ENCODE measurements around the gene PAOX. TPM values are rescaled to one million over a fixed set of nuclear protein-coding genes. Genes with fewer than 3 reads are reported as not detected.
"Not testable (repeated sequence)": the region's sequence is repeated elsewhere in the genome, so short reads cannot be mapped to it uniquely, and the experiment has no call there.

The PAOX gene
- total RNA-seq, 1 donor from 2014 or later = 3.1 TPM

DNA sequence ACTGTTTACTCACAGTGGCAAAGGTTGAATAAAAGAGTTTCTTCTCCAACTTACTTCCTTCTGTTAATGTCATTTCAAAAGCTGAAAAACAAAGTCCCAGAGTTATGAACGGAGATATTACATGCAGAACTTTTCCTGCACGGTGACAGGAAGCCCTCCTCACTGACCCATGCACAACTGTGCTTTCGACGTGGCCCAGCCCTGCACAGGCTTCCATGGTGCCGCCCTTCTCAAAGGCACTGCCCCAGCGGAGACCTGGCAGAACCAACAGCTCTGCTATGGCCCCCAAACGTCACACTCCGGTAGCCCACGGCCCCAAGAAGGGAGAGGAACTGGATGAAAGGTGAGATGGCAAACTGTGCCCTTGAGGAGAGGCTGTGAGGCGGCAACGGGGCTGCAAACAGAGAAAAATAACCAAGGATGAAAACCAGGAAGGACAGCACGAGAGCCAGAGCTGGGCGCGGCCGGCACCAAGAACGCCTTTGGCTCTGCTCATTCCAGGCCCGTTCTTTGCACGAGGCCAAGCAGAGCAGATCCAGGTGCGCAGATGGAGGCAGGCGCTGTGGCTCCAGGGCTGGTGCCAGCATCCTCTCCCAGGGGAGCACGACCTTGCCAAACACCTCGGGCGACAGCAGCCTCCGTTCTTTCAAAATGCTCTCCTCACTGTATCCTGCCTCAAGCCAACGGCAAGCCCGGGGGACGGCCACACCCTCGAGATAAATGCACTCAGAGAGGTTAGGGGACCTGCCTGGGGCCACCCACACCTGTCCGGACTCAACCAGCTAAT is 14.2 kb upstream of the PAOX start:
- no peak for DNase-seq (ENCODE audit: low read depth in 2 of 2)

DNA sequence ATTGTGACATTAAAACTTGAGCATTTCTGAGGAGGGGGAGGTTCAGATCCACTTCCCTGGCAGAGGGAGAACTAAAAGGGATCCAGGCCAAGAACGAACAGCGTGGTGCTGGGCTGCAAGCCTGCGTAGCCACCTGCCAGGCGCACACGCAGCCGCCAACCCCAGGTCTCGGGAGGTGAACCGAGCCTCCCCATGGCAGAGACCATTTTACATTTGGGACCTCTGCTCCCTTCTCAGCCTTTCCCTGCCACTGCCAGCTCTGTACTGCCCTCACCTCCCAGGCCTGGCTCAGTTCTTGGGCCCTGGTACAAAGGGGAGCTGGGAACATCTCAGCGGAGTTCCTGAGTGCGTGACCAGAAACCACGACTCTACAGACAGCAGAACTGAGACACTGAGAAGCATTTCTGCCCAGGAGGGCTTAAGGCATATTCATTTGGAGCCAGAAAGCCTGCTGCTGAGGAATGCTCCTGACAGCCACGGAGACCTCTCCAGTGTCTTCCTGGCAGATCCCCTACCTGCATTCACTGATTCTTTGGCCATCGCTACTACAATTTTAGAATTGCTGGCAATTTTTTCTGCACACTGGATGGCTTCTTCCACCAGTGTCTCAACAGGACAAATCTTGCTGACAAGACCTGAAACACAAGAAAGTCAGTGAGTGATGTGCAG is 13.5 kb upstream of the PAOX start:
- DNase-seq (ENCODE audit: low read depth in 2 of 2) = no peak

DNA sequence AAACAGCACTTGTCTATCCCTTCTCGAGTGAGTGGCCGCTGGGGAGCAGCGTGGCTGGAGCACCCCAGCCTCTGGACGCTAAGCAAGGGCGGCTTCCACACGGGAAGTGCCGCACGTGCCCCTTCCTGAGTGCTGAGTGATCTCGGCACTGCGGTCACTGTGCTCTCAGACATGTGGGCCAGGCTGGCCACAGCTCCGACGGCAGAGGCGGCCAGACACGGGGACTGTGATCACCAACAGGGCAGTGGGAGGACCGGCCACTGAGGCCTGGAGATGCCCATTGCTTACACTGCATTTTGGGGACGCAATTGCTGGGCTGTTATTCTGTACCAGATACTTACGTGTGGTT is 13.0 kb upstream of the PAOX start:
- no peak for DNase-seq (ENCODE audit: low read depth in 2 of 2)

DNA sequence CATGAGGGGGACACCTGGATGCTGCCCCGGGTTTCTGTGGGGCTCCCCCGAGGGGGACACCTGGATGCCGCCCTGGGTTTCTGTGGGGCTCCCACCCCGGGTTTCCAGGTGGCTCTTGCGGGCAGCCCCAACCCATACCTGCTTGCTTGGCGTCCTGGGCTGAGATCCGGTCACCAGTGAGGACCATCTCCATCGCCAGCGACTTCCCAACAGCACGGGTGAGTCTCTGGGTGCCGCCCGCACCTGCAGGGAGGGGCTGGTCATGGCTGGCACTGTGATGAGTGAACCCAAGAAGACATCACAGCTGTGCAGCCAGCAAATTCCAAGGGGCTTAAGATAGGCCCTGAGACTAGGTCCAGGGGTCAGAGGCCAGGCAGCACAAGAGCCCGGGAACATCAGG is 12.3 kb upstream of the PAOX start:
- no peak for DNase-seq (ENCODE audit: low read depth in 2 of 2)

DNA sequence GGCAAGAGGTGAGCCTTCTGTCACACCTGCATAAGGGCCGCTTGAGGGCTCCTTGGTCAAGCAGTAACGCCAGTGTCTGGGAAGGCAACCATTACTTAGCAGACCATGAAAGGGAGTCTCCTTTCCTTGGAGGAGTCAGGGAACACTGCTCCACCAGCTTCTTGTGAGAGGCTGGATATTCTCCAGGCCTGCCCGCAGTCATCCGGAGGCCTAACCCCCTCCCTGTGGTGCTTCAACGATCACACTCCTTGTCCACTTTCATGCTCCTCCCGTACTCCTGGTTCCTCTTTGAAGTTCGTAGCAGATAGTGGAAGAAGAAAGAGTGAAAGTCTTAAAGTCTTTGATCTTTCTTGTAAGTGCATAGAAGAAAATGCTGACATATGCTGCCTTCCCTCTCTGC is 11.6 kb upstream of the PAOX start:
- not testable (repeated sequence) for DNase-seq (ENCODE audit: low read depth in 2 of 2)

DNA sequence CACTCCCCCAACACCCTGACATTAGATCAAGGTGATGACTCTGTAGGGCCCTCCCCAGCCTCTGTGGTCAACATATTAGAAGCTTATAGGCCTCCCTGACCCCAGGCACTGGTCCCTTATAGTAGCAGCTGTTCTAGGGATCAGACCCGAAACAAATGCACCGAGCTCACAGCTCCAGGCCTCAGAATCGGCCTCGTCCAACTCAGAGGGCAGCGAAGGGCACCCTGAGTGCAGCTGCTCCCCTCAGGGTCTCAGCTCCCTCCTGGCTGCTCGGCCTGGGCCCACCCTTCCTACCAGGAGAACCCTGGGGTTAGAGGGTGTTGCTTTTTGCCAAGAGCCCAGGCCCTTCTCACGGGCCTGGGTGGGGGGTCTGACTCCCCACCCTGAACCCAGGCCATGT is 10.9 kb upstream of the PAOX start:
- no peak for DNase-seq (ENCODE audit: low read depth in 2 of 2)

DNA sequence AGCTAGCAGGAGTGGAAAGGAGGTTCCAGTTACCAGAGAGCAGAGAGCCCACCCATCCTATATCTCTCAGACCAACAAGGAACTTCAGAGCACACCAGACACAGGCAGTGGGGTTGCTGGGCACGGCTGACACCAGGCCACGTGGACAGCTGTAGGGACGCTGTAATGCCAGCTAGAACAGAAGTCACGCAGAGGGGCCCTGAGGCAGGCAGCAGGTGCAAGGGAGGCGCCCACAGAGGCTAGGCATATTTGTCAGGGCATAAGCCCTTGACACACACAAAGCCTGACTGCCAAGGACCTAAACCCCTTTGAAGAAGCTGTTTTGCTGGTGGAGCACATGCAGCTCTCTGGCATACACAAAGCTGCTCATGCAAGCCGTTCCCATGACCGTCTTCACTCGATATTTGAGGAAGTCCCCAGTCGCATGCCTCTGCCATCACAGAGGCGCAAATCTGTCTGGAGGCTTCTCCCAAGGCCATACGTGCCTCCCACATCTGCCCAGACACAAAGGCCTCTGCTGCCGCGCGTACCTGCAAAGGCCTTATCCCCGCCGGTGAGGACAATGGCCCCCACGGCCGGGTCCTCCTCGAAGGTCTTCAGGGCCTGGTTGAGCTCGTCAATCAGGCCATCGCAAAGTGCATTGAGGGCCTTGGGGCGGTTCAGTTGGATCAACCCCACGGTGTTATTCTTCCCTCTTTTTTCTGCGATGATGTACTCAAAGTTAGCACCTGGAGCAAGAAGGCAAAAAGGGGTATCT is 8.9 kb upstream of the PAOX start:
- no peak for DNase-seq (ENCODE audit: low read depth in 2 of 2)

DNA sequence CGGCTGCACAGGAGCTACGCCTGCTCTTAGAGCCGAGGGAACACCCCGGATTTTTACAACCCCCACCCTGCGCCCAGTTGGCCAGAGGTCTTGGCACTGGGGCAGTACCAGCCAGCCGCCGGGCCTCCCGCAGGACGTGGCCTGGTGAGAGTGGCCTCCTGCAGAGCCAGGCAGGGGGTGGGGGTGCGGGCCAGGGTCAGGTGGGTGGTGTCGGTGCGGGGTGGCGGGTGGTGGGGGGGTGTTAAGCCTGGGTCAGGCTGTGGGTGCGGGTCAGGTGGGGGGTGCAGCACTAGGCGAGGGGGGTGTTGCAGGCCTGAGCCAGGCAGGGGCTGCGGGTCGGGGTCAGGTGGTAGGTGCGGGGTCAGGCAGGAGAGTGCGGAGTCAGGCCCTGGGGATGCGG is 6.6 kb upstream of the PAOX start:
- no peak for DNase-seq (ENCODE audit: low read depth in 2 of 2)

DNA sequence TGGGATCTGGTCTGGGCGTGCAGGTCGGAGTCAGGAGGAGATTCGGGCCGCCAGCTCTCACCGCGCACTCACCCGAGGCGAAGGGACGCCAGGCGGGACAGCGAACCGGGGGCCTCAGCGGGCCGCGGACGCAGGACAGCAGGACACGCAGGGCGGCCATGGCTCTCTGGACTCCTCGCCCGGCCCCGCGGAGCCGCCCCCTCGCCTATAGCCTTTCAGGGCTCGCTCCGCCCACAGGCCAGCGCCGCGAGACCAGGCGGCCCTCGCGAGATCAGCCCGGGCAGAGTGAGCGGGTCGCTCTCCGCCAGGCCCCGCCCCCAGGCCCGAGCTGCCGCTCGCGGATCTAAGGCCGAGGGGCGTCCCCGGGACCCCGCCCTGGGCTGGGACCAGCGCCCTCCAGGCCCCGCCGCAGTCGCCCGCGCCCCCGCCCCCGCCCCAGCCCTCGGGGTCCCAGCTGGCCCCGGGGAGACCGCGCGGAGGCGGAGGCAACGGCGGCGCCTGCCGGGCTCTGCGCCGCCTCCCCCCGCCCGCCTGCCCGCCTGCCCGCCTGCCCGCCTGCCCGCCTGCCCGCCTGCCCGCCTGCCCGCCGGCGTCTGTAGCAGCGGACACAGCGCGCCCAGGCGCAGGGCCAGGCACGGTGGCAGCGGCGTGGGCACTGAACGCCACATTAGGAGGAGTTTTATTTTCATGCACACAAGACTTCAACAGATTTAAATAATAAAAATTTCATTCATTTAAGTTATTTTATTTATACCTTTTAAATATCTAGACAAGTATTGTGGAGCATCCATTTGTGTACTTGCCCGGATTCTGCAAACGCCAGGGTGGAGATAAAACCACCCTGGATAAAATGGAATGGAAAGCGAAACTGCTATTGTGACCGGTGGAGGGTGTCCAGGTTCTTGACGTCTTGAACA is 5.6 kb upstream of the PAOX start, which contains the start of gene ECHS1:
Gene ECHS1 (minus strand): TSS at position 181 of the 917 bp plus-strand sequence. CDS start 21 bp downstream, at position 160.
- peak; percentile 80 to 95 for DNase-seq (ENCODE audit: low read depth in 2 of 2)

DNA sequence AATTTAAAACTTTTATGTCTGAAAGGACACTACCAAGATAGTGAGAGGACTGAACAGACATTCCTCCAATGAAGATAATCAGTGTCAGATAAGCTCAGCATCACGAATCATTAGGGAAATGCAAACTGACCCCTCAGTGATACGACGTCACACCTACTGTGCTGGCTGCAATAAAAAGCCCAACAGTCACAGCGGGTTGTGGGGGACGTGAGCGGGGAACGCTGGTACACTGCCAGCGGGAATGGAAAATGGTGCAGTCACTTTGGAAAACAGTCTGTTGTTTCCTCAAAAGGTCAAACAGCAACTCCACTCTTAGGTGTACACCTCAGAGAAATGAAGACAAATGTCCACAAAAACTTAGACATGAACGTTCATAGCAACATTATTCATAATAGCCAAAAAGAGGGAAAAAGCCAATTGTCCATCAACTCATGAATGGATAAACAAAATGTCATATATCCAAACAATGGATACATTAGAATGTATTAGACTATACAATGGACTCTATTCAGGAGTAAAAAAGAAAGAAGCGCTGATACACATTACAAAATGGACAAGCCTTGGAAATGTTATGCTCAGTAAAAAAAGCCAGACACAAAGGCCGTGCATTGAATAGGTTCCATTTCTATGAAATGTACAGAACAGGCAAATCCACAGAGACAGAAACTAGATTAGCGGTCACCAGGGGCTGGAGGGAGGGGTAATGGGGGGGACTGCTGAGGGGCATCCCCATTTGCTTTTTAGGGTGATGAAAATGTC is 3.5 kb upstream of the PAOX start:
- DNase-seq (ENCODE audit: low read depth in 2 of 2) = peak in 1 of 2 donors; percentile 75

DNA sequence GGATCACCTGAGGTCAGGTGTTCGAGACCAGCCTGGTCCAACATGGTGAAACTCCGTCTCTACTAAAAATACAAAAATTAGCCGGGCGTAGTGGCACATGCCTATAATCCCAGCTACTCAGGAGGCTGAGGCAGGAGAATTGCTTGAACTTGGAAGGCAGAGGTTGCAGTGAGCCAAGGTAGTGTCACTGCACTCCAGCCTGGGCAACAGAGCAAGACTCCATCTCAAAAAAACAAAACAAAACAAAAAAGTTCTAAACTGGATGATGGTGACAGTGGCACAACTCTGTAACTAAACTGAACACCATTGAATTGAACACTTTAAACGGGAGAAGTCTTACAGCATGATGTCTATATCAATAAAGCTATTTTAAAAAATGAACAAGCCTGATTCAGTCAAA is 2.9 kb upstream of the PAOX start:
- not testable (repeated sequence) for DNase-seq (ENCODE audit: low read depth in 2 of 2)

DNA sequence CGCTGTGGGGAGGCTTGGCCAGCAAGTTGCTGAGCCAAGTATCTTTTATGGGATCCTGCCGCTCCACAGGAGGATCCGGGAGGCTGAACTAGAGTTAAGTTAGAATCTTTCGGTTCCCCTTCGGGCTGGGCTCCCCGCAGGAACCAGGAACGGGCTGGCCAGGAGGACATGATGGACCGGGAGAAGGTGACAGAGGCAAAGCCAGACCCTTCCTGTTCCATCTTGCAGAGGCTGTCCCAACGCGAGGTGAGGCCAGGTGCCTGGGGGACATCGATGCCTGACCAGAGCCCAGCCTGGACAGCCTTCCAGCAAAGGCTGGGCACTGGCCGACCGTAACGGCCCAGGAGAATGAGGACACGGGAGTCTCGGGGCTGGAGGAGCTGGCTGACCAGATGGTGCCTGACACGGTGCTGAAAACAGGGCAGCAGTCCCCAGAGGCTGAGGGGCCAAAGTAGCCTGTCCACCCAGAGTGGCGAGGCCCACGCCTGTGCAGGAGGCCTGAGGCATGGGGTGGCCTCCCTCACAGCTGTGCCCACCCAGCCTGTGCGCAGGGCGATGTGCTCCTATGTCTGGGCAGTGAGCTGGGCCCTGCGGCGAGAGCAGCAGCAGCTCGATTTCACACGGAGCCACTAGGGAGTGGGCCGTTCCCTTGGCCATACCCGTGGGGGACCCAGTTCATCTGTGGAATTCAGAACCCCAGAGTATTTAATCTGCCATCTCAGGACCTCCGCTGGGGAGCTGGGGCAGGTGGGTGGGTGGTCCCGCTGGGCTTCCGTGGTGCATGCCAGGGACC is 1.8 kb upstream of the PAOX start:
- DNase-seq (ENCODE audit: low read depth in 2 of 2) = no peak

DNA sequence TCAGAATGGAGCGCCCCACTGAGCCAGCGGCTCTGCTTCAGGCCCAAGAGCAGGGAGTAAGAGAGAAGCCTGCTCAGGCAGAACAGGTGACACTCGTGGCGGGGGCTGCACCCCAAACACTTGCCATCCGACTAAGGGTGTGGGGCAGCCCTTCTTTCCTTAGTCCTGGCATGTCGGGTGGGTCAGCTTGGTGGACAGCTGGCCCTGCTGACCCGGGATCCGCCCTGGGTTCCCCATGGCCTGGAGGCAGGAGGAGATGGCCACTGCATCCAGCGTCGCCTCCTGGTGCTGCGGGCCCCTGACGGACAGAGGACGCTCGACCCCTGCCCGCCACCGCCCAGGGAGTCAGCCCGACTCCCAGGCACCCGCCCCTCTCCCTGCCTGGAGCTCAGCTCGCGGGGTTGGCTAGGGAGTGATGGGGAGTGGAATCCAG is 1.2 kb upstream of the PAOX start:
- DNase-seq (ENCODE audit: low read depth in 2 of 2) = no peak

DNA sequence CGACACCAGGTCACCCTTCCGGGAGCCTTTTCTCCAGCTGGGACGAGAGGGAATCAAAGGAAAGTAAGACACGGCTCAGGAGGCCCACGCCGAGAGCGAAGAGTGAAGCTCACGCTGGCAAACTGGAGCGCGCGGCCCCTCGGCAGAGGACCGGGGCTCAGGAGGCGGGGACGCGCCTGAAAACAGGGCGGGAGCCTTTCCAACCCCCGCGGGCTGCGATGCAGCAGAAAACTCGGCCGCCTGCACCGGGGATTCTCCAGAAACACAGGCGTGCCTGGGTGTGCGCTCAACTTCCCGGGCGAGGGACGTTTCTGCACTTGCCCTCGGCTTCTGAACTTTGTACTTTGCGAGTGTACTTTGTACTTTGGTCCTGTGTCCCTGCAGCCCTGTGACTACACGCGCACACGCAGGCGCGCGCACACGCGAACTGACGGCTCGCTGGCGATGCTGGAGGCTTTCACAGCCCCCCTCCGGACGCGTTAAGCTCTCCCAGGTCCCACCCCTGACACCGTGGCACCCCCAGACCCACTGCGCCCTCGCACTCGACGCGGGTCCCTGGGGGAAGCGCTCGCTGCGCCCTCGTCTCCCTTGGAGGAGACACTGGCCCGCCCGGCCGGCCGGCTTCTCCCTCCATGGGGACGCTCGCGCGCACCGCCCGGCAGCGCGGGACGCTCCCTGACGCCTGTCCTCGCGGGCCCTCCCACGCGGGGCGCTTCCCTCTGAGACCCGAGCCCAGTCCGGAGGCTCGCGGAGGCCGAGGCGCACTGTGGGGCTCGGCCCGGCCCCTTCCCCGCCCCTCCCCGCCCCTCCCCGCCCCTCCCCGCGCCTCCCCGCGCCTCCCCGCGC is 588 bp upstream of the PAOX start:
- DNase-seq (ENCODE audit: low read depth in 2 of 2) = peak in 1 of 2 donors; percentile 59

DNA sequence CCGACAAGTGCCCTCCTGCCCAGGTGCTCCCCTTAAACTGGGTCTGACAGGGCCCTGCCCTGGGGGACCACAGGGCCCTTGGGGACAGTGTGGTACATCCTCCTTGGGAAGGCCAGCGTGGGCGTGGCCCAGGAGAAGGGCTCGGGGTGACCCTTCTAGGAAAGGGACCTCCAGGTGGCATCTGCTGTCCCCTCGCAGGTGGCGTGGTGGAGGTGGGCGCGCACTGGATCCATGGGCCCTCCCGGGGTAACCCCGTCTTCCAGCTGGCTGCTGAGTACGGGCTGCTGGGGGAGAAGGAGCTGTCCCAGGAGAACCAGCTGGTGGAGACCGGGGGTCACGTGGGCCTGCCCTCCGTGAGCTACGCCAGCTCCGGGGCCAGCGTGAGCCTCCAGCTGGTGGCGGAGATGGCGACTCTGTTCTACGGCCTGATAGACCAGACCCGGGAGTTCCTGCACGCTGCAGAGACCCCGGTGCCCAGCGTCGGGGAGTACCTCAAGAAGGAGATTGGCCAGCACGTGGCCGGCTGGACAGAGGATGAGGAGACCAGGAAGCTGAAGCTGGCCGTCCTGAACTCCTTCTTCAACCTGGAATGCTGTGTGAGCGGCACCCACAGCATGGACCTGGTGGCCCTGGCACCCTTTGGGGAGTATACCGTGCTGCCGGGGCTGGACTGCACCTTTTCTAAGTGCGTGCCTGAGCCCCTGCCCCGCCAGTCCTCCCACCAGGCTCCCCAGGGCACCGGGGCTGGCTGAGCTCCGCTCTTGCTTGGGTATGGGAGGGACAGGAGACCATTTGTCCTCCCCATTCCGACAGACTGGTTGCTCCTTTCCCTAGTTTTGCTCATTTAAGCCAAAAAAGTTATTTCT is 972 bp downstream of the PAOX start:
- DNase-seq (ENCODE audit: low read depth in 2 of 2) = no peak

DNA sequence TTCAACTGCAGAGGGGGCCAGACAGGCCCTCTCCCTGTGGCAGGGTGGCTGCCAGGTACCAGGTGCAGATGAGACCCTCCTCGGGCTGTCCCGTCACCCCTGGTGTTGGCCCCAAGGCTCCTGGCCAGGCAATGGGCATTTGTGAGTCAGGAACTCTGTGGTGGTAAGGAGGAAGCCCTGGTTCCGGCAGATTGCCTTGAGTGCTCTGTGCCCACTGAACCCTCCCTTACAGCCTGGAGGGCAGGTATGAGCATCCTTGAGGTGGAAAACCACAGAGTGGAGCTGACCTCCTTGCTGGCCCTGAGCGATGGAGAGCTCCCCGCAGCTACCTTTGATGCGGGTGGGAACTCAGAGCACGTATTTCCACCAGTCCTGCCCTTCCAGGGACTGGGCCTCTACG is 2.0 kb downstream of the PAOX start:
- no peak for DNase-seq (ENCODE audit: low read depth in 2 of 2)

DNA sequence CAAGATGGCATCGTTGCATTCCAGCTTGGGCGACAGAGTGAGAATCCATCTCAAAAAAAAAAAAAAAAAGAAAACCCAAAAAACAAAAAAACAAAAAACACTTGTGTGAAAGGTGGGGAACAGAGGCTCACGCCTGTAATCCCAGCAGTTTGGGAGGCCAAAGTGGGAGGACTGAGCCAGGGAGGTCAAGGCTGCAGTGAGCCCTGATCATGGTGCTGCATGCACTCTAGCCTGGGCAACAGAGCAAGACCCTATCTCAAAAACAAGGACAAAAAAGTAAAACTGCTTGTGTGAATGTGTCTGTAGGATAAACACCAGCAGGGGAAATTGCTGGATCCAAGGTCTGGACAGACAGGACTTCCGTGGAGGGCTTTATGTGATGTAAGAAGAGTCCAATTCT is 4.5 kb downstream of the PAOX start:
- no peak for DNase-seq (ENCODE audit: low read depth in 2 of 2)

DNA sequence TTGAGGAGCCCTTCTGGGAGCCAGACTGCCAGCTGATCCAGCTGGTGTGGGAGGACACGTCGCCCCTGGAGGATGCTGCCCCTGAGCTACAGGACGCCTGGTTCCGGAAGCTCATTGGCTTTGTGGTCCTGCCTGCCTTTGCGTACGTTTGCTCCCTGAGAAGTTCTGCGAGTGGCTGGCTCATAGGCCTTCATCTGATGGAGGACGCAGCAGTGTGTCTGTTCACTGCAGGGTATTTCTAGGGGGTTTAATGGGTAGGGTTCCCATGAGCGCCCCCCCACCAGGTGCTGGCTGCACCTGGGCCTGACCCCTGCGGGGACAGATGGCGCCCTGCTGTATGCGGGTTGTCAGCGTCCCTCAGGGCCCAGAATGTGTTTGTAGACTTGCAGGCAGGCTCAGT is 5.0 kb downstream of the PAOX start:
- no peak for DNase-seq (ENCODE audit: low read depth in 2 of 2)
